NCI-H345 treated with DMSO at 0.1 percent for 48 hours (cell line): ENCODE results near the gene CADM2.

ENCODE experiments used
- DNase-seq: peaks from one replicate; lab custom pipeline; 2025; ENCODE audit not compliant: unreplicated experiment; lab: John Stamatoyannopoulos, UW

CADM2 gene

DNA sequence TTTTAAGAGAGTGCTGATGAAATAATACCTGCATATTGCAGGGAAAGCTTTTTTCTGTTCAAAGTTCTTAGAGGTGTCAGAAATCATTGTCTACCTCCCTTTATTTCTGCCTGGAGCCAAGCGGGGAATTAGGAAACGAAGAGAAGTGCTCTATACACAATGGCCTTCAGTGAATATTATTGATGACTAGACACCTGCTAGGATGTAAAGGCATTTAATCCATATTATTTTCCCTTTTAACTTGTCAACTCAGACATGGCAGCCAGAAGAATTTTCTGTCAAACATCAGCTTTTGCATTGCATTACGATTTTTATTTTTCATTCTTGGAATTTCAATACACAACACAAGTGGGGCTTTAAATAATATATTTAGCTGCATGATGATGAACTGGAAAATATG, 24.7 kb downstream of the CADM2 start:
- DNase-seq: no peak

DNA sequence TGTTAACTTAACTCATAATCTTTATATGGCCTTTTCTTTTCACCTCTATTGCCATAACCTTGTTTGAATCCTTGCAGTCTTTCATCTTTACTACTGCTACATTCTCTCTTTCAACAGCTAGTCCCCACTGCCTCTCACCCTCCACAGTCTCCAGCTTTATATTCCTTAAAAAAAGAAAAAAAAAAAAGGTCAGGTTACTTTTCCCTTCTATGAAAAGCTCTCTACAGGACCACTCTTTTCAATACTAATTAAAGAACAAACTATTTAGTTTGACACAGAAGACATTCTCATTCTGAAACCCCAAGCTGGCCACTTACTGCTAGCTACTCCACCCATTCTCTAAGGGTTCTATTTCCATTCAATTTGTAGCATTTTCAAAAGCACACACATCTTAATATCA, 25.6 kb downstream of the CADM2 start:
- no peak for DNase-seq

DNA sequence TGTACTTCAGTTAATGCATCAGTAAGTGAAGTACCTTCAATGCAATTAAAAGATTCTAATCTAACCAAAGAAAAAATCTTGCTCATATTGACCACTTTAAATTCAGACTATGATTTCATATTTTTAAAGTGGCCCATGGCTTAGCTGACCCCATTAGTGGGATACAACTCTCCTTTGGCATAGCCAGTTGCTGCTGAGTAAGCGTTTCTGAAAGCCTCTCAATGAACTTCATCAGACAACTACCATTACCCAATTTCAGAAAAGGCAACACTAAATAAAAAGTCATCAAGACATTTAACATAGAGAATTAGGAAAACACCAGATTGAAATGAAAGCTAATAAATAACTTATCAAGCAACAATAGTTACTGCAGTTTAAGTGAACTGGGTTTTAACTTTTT, 27.0 kb downstream of the CADM2 start:
- no peak for DNase-seq

- DNase-seq: no peak
Observed at GRCh38 chr3:84987706-84988504, 29.1 kb downstream of the CADM2 start.

DNA sequence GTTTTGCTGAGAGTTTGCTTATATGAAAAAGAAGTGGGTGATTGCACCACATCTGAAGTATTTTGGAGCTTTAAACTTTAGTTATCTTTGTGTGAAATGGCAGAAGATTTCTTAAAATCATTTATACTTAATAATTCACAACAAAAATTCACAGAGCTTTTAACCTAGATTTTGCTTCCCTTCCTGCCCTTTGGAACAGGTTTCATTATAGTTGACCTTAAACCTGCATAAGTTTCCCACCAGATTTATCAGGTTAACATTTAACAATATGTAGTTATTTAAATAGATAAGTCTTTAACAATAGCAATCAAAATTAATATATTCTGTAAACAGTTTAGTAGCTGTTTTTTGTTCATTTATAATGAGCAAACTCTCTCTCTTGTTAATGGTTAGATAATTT, 30.3 kb downstream of the CADM2 start:
- DNase-seq: no peak

DNA sequence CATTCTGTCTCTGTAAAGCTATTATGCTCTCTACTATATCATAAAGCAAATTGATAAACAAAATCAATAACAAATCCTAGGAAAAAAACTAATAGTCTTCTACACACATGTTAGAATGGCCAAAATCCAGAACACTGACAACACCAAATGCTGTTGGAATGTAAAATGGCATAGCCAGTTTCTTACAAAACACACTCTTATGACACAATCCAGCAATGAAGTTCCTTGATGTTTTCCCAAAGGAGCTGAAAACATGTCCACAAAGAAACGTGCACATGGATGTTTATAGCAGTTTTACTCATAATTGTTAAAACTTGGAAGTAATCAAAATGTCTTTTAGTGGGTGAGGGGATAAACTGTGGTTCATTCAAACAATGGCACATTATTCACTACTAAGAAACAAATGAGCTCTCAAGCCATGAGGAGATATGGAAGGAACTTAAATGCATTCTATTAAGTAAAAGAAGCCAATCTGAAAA, 32.7 kb downstream of the CADM2 start:
- no peak for DNase-seq

DNA sequence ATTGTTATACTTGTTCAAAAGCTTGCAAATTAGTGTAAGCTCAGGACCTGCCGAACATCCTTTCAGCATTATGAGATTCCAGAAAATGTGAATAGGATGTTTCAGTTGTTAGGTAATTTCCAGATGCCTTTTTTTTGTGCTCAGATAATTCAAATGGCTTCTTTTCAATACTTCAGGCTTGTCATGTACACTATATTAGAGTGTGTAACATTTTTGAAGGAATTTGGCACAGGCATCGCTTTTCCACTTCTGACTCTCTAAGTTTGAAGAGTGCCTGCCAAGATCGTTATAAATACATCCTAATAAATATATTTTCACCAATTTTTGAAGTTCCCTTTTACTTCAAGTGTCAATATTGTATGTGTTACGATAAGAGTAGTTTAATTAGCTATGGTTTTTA, 35.2 kb downstream of the CADM2 start:
- DNase-seq: no peak

- DNase-seq: no peak
Observed at GRCh38 chr3:84998545-84998944, 39.8 kb downstream of the CADM2 start.

DNA sequence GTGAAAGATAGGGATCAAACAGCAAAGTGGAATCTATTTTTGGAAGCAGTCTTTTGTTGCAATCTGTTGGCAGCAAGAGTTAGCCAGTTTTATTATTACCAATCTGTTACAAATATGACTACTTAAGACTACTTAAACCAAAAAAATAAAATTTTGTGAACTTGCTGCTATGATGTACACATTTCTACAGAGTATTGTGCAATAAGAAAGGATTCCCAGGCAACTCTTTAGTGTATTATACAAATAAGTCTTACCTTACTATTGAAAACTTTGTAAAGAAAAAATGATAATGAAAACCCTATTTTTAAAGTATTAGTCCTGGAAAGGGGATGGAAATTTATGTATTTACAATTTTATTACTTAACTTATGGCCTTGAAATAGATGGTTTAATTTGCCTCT, 44.7 kb downstream of the CADM2 start:
- no peak for DNase-seq

DNA sequence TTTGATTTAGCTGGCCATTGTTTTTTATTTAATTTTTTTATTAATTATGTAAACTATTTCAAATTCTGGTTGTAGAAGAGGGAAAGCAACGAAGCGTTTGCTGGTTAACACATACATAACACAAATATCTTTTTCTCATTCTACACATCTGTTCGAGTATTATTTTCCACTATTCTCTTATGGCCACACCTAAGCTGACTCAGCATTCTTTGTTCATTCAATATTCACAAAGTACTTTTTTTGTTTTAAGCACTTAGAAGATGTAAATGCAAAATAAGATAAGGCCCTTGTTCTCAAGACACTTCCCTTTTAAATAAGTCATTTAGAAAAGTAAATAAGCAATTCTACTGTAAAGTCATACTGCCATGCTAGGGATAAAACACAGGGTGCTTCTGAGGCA, 45.4 kb downstream of the CADM2 start:
- DNase-seq: no peak

GRCh38 chr3:85005946-85006345, 47.2 kb downstream of the CADM2 start:
- DNase-seq: no peak

DNA sequence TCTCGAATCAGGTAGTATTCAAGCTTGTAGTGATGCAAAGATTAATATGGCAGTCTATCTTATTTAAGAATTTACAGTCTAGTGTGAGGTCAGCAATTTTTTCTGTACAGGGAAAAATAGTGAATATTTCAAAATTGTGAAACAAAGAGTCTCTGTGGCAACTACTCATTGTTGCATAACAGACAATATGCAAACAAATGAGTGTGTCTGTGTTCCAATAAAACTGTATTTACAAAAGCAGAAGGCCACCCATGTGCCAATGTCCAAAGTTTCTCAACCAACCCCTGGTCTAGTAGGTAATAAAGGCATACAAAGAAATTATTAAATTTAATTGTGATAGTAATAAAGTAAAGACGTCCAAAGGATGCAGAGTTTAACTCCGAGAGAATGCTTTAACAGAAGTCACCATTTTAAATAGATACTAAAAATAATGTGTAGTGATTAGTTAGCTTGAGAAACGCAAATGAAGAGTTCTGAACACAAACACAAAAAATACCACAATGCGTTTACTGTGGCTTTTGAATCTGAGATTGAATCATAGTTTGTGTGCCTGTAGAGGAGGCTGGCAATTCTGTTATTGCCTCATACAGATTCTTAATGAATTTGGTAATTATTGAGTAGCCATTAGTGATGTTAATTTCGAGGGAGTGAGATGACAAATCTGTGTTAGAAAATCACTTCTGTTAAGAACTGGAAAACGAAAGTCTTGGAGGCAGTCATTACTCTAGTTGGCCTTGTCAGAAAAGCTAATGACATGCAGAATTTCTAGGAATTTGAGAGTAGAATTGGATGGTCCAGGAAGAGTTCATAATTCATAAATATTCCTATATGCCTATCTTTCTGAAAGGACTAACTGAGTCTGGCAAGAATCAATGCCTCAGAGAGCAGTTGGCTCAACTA, 48.7 kb downstream of the CADM2 start:
- DNase-seq: no peak

GRCh38 chr3:85020828-85021227, 62.0 kb downstream of the CADM2 start:
- no peak for DNase-seq

DNA sequence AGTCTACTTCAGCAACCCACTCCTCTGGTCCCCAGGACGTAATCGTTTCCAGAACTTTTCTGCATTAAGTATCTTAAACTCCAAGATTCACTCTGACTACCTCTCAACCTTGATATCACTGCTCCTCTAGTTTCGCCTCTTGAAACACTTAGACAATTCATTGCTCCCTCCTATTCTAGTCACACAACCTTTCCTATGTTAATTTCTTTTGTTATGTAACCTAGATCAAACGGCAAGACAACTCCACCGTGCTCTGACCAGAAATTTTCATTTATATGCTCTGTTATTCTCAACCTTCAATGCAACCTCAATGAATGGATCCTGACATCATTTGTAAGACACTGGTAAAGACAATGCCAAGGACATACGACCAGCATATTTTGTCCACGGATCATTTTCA, 71.3 kb downstream of the CADM2 start:
- DNase-seq: no peak

GRCh38 chr3:85037203-85037602, 78.4 kb downstream of the CADM2 start:
- DNase-seq: no peak

DNA sequence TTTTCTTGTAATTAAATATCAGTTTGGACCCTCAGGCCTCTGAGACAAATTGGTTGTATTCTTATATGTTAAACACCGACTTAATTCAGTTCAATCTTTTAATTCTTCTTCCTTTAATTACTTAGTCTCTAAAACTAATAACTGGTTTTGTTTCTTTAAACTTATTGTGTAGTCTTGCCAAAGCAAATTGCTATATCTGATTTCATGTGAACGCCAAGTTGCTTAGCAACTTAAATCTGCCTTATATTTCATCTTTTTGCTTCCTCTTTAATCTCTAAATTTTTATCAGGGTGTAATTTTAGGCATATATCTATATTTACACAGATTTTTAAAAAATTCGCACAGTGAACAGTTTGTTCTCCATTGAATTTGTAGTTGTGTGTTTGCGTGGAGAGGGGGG, 82.2 kb downstream of the CADM2 start:
- no peak for DNase-seq

DNA sequence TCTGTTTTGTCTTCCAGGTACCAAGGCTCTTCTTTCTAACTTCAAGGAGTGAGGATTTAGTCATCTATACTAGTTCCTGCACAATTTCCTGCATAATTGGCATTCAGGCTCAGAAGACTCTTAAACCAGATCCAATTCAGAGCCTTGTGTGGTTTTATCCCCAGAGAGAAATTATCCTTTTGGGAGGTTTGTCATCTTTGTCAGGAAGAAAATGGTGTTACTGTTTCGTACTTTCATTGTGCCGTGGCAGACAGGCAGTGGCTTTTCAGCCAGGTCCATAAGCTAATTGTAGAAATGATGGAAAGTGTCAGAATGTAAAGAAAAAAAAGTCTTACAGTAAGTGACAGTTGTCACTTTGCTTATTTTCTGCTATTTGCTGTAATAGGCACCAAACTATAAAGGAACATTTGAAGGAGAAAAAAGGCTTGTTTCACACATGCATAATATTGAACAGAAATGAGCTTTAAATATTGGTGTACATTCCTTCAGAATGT, 82.8 kb downstream of the CADM2 start:
- no peak for DNase-seq

DNA sequence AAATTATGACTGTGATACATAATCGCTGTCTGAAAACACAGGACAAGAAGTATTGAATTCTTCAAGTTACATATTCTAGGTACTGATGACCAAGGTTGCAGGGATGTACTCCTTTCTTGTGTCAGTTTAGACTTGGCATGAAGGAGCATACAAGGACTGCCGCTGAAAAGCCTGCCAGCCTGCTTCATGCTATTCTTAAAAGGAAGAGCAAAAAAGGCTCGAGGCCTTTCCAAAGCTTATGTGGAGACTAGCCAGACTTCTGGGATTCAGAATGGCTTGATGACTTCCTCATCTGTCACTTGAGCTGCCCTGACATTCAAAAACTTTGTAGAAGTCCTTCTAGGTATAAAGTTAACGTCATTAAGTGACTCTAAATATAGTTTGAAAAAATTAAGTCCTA, 92.0 kb downstream of the CADM2 start:
- DNase-seq: no peak

- DNase-seq: no peak
Observed at GRCh38 chr3:85051786-85052185, 93.0 kb downstream of the CADM2 start.

- no peak for DNase-seq
Observed at GRCh38 chr3:85053626-85054025, 94.8 kb downstream of the CADM2 start.

DNA sequence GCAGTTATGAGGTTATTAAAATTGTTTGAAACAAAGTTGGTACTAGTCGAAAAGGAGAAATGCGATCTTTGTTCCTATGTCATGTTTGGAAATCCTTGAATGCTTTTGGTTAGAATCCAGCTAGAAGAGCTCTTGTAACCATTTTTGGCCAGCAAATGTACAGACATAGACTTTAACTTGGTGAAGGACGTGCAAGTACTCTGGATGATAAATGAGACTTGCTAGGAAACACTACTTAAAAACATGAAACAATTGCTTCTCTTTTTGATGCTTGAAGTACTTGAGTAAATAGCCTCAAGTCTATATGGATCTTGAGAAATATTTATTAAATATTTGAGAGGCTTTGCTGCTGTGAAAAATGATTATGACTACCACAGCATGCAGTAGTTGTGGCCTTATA, 95.8 kb downstream of the CADM2 start:
- DNase-seq: no peak

DNA sequence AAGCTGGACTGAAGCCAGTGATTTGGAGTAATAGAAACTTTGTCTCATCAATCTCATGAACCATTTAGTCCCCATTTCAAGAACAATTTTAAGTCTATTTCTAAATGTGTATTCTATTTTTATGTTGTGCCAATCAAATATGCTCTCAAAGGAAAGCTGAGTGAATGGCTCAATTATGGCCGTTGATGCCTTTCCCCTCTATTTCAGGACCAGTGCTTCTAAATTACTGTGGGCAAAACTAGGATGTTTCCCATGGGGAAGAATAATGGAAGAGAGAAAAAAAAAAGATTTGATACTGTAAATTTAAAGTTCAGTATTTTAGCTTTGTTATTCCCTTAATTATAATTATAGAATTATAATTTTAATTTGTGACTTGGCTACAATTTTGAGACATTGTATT, 110.1 kb downstream of the CADM2 start:
- DNase-seq: no peak
